ENCODE data around the gene UBE2D3. TPM values are rescaled to one million over a fixed set of nuclear protein-coding genes. Genes with fewer than 3 reads are reported as not detected.

UBE2D3 gene
- total RNA-seq, 1 experiment from 2014 or later = 191 TPM

GRCh38 chr4:102764901-102765300 lies 62.5 kb downstream of the UBE2D3 start:
- Histone ChIP-seq H3K27me3 (ENCODE audit: control insufficient read depth, insufficient read depth, low read length) (no peaks in the 10 kb centered on the region), H3K36me3 (ENCODE audit: control insufficient read depth, insufficient read depth, low read length) (no peaks in the 10 kb centered on the region; the same call in 1 of the 2 replicates), H3K4me1 (ENCODE audit: control insufficient read depth, insufficient read depth, low read length) (peaks cover 4% of the 10 kb centered on the region; the same call in 1 of the 2 replicates), H3K27ac (ENCODE audit: low read length) (no peak overlapping the region), H3K9me3 (ENCODE audit: control insufficient read depth, insufficient read depth, low read depth, low read length) (no peaks in the 10 kb centered on the region), H3K4me3 (ENCODE audit: low read depth in 2 of 2, low read length in 2 of 2) (no peak overlapping the region)
- TF ChIP-seq TCF7L2 (IDR thresholded peaks at IDR 0.05; ENCODE audit: low read depth, low read length) (no peak), POLR2AphosphoS5 (IDR thresholded peaks at IDR 0.05; ENCODE audit: low read depth, low read length) (no peak), SIN3A (IDR thresholded peaks at IDR 0.05; ENCODE audit: borderline replicate concordance, insufficient read depth, low read depth, low read length) (no peak)
- TF ChIP-seq, protein P1, sequence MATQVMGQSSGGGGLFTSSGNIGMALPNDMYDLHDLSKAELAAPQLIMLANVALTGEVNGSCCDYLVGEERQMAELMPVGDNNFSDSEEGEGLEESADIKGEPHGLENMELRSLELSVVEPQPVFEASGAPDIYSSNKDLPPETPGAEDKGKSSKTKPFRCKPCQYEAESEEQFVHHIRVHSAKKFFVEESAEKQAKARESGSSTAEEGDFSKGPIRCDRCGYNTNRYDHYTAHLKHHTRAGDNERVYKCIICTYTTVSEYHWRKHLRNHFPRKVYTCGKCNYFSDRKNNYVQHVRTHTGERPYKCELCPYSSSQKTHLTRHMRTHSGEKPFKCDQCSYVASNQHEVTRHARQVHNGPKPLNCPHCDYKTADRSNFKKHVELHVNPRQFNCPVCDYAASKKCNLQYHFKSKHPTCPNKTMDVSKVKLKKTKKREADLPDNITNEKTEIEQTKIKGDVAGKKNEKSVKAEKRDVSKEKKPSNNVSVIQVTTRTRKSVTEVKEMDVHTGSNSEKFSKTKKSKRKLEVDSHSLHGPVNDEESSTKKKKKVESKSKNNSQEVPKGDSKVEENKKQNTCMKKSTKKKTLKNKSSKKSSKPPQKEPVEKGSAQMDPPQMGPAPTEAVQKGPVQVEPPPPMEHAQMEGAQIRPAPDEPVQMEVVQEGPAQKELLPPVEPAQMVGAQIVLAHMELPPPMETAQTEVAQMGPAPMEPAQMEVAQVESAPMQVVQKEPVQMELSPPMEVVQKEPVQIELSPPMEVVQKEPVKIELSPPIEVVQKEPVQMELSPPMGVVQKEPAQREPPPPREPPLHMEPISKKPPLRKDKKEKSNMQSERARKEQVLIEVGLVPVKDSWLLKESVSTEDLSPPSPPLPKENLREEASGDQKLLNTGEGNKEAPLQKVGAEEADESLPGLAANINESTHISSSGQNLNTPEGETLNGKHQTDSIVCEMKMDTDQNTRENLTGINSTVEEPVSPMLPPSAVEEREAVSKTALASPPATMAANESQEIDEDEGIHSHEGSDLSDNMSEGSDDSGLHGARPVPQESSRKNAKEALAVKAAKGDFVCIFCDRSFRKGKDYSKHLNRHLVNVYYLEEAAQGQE (IDR thresholded peaks at IDR 0.05; ENCODE audit: insufficient read depth in 1 of 2, low read depth in 2 of 2, low read length in 1 of 2) = no peak
- TF ChIP-seq, protein P2, sequence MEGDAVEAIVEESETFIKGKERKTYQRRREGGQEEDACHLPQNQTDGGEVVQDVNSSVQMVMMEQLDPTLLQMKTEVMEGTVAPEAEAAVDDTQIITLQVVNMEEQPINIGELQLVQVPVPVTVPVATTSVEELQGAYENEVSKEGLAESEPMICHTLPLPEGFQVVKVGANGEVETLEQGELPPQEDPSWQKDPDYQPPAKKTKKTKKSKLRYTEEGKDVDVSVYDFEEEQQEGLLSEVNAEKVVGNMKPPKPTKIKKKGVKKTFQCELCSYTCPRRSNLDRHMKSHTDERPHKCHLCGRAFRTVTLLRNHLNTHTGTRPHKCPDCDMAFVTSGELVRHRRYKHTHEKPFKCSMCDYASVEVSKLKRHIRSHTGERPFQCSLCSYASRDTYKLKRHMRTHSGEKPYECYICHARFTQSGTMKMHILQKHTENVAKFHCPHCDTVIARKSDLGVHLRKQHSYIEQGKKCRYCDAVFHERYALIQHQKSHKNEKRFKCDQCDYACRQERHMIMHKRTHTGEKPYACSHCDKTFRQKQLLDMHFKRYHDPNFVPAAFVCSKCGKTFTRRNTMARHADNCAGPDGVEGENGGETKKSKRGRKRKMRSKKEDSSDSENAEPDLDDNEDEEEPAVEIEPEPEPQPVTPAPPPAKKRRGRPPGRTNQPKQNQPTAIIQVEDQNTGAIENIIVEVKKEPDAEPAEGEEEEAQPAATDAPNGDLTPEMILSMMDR (IDR thresholded peaks at IDR 0.05) = no peak
- BruUV-seq (replicated peaks) = no TSS peak
- in situ Hi-C loops (cut with HindIII; ENCODE audit: low pct_unique_long_range_greater_than_20kb, low sequenced_read_pairs) (no loop called here), intact Hi-C loops (cut with micrococcal nuclease; ENCODE audit: unreplicated experiment) (no loop called here)
- CTCF ChIA-PET = no interaction called here
- POLR2A ChIA-PET = no interaction called here
- ATAC-seq (no peak), DNase-seq (ENCODE audit: low read depth, low spot score) (no peak)

DNA sequence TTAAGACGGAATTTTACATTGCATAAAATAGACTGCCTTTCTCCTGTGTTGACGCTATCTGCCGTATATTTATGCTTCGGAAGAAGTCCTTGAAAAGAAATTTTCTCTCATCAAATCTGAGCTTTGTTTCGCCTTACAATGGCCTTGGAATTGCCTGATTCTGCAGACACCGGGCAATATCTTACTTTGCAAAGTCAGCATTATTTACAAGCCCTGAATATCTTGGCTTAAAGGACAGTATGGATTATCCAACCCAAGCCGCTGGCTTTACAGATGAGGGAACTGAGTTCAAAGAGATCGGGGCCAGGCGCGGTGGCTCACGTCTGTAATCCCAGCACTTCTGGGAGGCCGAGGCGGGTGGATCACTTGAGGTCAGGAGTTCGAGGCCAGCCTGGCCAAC lies 65.4 kb downstream of the UBE2D3 start:
- TF ChIP-seq SIN3A (IDR thresholded peaks at IDR 0.05; ENCODE audit: borderline replicate concordance, insufficient read depth, low read depth, low read length) (no peak), POLR2AphosphoS5 (IDR thresholded peaks at IDR 0.05; ENCODE audit: low read depth, low read length) (no peak), TCF7L2 (IDR thresholded peaks at IDR 0.05; ENCODE audit: low read depth, low read length) (no peak)
- TF ChIP-seq, protein P1 (IDR thresholded peaks at IDR 0.05; ENCODE audit: insufficient read depth in 1 of 2, low read depth in 2 of 2, low read length in 1 of 2) = no peak
- TF ChIP-seq, protein P2 (IDR thresholded peaks at IDR 0.05) = no peak
- H3K4me1 ChIP-seq (ENCODE audit: control insufficient read depth, insufficient read depth, low read length) = peaks cover 7% of the 10 kb centered on the region
- DNase-seq (ENCODE audit: low read depth, low spot score) (no peak), ATAC-seq (no peak)
- H3K27ac ChIP-seq (ENCODE audit: low read length) = no peak overlapping the region
- intact Hi-C loops (cut with micrococcal nuclease; ENCODE audit: unreplicated experiment) (no loop called here), in situ Hi-C loops (cut with HindIII; ENCODE audit: low pct_unique_long_range_greater_than_20kb, low sequenced_read_pairs) (no loop called here)
- no TSS peak for BruUV-seq (replicated peaks)
- no peaks in the 10 kb centered on the region for H3K9me3 ChIP-seq (ENCODE audit: control insufficient read depth, insufficient read depth, low read depth, low read length)
- no peaks in the 10 kb centered on the region; the same call in 1 of the 2 replicates for H3K36me3 ChIP-seq (ENCODE audit: control insufficient read depth, insufficient read depth, low read length)
- H3K27me3 ChIP-seq (ENCODE audit: control insufficient read depth, insufficient read depth, low read length) = no peaks in the 10 kb centered on the region
- H3K4me3 ChIP-seq (ENCODE audit: low read depth in 2 of 2, low read length in 2 of 2) = no peak overlapping the region; a peak in 1 of 4 replicates
- POLR2A ChIA-PET = no interaction called here
- CTCF ChIA-PET = interaction anchor here (0.7 kb wide), 1 partner anchor 176 kb away, joined by 3 read pairs; no protein-coding TSS in a partner anchor
